Measurements from ENCODE around the gene SLC39A2. TPM values are rescaled to one million over a fixed set of nuclear protein-coding genes. Genes with fewer than 3 reads are reported as not detected.

The SLC39A2 gene
- total RNA-seq, 1 experiment from 2014 or later, result not detected

- TF ChIP-seq, protein P1, sequence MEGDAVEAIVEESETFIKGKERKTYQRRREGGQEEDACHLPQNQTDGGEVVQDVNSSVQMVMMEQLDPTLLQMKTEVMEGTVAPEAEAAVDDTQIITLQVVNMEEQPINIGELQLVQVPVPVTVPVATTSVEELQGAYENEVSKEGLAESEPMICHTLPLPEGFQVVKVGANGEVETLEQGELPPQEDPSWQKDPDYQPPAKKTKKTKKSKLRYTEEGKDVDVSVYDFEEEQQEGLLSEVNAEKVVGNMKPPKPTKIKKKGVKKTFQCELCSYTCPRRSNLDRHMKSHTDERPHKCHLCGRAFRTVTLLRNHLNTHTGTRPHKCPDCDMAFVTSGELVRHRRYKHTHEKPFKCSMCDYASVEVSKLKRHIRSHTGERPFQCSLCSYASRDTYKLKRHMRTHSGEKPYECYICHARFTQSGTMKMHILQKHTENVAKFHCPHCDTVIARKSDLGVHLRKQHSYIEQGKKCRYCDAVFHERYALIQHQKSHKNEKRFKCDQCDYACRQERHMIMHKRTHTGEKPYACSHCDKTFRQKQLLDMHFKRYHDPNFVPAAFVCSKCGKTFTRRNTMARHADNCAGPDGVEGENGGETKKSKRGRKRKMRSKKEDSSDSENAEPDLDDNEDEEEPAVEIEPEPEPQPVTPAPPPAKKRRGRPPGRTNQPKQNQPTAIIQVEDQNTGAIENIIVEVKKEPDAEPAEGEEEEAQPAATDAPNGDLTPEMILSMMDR (conservative IDR thresholded peaks at IDR 0.05; ENCODE audit: low read depth, low read length), result no peak
- TF ChIP-seq EZH2 (IDR thresholded peaks at IDR 0.05; ENCODE audit: low read length, unreplicated experiment) (no peak), EZH2phosphoT487 (IDR thresholded peaks at IDR 0.05; ENCODE audit: borderline replicate concordance, low read length) (no peak)
- H3K4me2 ChIP-seq (ENCODE audit: low read length), result no peak overlapping the region
- no peaks in the 10 kb centered on the region for H3K27me3 ChIP-seq (ENCODE audit: low read length)
- no peak for DNase-seq
- no peaks in the 10 kb centered on the region for H3F3A ChIP-seq (ENCODE audit: low read length, unreplicated experiment)
- peaks cover 12% of the 10 kb centered on the region for H3K79me2 ChIP-seq (ENCODE audit: low read length)
- no peak overlapping the region for H3K27ac ChIP-seq (ENCODE audit: low read length)
- intact Hi-C loops (cut with micrococcal nuclease), result no loop called here
- BruUV-seq (replicated peaks), result no TSS peak
- ChIA-PET POLR2A (ENCODE audit: unreplicated experiment) (no interaction called here), CTCF (no interaction called here)
- no peak overlapping the region for H3K9ac ChIP-seq (ENCODE audit: low read length)
- no peak for ATAC-seq
- H3K36me3 ChIP-seq (ENCODE audit: low read depth, low read length), result peaks cover 44% of the 10 kb centered on the region
- H3K9me3 ChIP-seq (ENCODE audit: low read length), result no peaks in the 10 kb centered on the region
- no peak overlapping the region for H2AFZ ChIP-seq (ENCODE audit: low read length)
- H3K4me3 ChIP-seq (ENCODE audit: low read length), result no peak overlapping the region
- no peaks in the 10 kb centered on the region for H3K9me2 ChIP-seq (replicated peaks; ENCODE audit: low read length)
- H4K20me1 ChIP-seq (ENCODE audit: low read length), result peaks cover 4% of the 10 kb centered on the region; the same call in 1 of the 2 replicates
- H3K4me1 ChIP-seq (ENCODE audit: insufficient read depth, low read length), result peaks cover 5% of the 10 kb centered on the region; the same call in 1 of the 2 replicates
Measured at GRCh38 chr14:20996521-20996920, 2.6 kb upstream of the SLC39A2 start.

GRCh38 chr14:20997115-20997514 is 2.0 kb upstream of the SLC39A2 start:
- Histone ChIP-seq H3K4me2 (ENCODE audit: low read length) (no peak overlapping the region), H3K27me3 (ENCODE audit: low read length) (no peaks in the 10 kb centered on the region), H3K9me3 (ENCODE audit: low read length) (no peaks in the 10 kb centered on the region), H3K9me2 (replicated peaks; ENCODE audit: low read length) (no peaks in the 10 kb centered on the region), H3K36me3 (ENCODE audit: low read depth, low read length) (peaks cover 40% of the 10 kb centered on the region), H3K9ac (ENCODE audit: low read length) (no peak overlapping the region), H3K27ac (ENCODE audit: low read length) (no peak overlapping the region), H3K4me3 (ENCODE audit: low read length) (no peak overlapping the region), H2AFZ (ENCODE audit: low read length) (no peak overlapping the region), H3F3A (ENCODE audit: low read length, unreplicated experiment) (no peaks in the 10 kb centered on the region), H3K4me1 (ENCODE audit: insufficient read depth, low read length) (no peaks in the 10 kb centered on the region; the same call in 1 of the 2 replicates), H3K79me2 (ENCODE audit: low read length) (0 out of 2 replicates have a peak, but pooled peaks cover 6% of the 10 kb centered on the region), H4K20me1 (ENCODE audit: low read length) (no peaks in the 10 kb centered on the region)
- CTCF ChIA-PET, result no interaction called here
- POLR2A ChIA-PET (ENCODE audit: unreplicated experiment), result no interaction called here
- TF ChIP-seq EZH2phosphoT487 (IDR thresholded peaks at IDR 0.05; ENCODE audit: borderline replicate concordance, low read length), result no peak
- TF ChIP-seq, protein P1 (conservative IDR thresholded peaks at IDR 0.05; ENCODE audit: low read depth, low read length), result no peak
- no peak for TF ChIP-seq EZH2 (IDR thresholded peaks at IDR 0.05; ENCODE audit: low read length, unreplicated experiment)
- ATAC-seq (no peak), DNase-seq (no peak)
- intact Hi-C loops (cut with micrococcal nuclease), result no loop called here
- no TSS peak for BruUV-seq (replicated peaks)

GRCh38 chr14:20997564-20997963 is 1.5 kb upstream of the SLC39A2 start:
- intact Hi-C loops (cut with micrococcal nuclease), result no loop called here
- no peaks in the 10 kb centered on the region for H3K9me3 ChIP-seq (ENCODE audit: low read length)
- H3K4me3 ChIP-seq (ENCODE audit: low read length), result no peak overlapping the region
- no peaks in the 10 kb centered on the region for H4K20me1 ChIP-seq (ENCODE audit: low read length)
- H3K9ac ChIP-seq (ENCODE audit: low read length), result no peak overlapping the region
- H3K79me2 ChIP-seq (ENCODE audit: low read length), result 0 out of 2 replicates have a peak, but pooled peaks cover 2% of the 10 kb centered on the region
- H3K27ac ChIP-seq (ENCODE audit: low read length), result no peak overlapping the region
- H3K27me3 ChIP-seq (ENCODE audit: low read length), result no peaks in the 10 kb centered on the region
- DNase-seq (no peak), ATAC-seq (no peak)
- CTCF ChIA-PET, result interaction anchor here (0.6 to 1.2 kb wide), 2 partner anchors 17 to 335 kb away, joined by 3 to 5 read pairs; no protein-coding TSS in a partner anchor
- no peak overlapping the region for H2AFZ ChIP-seq (ENCODE audit: low read length)
- H3K36me3 ChIP-seq (ENCODE audit: low read depth, low read length), result peaks cover 35% of the 10 kb centered on the region
- TF ChIP-seq EZH2 (IDR thresholded peaks at IDR 0.05; ENCODE audit: low read length, unreplicated experiment) (no peak), EZH2phosphoT487 (IDR thresholded peaks at IDR 0.05; ENCODE audit: borderline replicate concordance, low read length) (no peak)
- TF ChIP-seq, protein P1 (conservative IDR thresholded peaks at IDR 0.05; ENCODE audit: low read depth, low read length), result no peak
- no peaks in the 10 kb centered on the region for H3K9me2 ChIP-seq (replicated peaks; ENCODE audit: low read length)
- H3F3A ChIP-seq (ENCODE audit: low read length, unreplicated experiment), result no peaks in the 10 kb centered on the region
- no peak overlapping the region for H3K4me2 ChIP-seq (ENCODE audit: low read length)
- no TSS peak for BruUV-seq (replicated peaks)
- H3K4me1 ChIP-seq (ENCODE audit: insufficient read depth, low read length), result no peaks in the 10 kb centered on the region; the same call in 1 of the 2 replicates
- POLR2A ChIA-PET (ENCODE audit: unreplicated experiment), result no interaction called here

All from PC-3 (cell line).